HK-2 (cell line): ENCODE data around the gene DMXL1.

ENCODE experiments used
- DNase-seq: peaks from one replicate; pipeline ENCODE4 v3.0.0-alpha.2; 2018; ENCODE audit not compliant: unreplicated experiment

Gene DMXL1

GRCh38 chr5:119070828-119071560, at the start of gene DMXL1:
TSS of gene DMXL1 (plus strand) at chr5:119071087. CDS start at chr5:119071570, 483 bp downstream.
- peak; percentile 96 for DNase-seq

- DNase-seq, result no peak
Measured at GRCh38 chr5:119021149-119021732, 49.6 kb upstream of the DMXL1 start.

- no peak for DNase-seq
Measured at GRCh38 chr5:119022017-119022745, 48.7 kb upstream of the DMXL1 start.

DNA sequence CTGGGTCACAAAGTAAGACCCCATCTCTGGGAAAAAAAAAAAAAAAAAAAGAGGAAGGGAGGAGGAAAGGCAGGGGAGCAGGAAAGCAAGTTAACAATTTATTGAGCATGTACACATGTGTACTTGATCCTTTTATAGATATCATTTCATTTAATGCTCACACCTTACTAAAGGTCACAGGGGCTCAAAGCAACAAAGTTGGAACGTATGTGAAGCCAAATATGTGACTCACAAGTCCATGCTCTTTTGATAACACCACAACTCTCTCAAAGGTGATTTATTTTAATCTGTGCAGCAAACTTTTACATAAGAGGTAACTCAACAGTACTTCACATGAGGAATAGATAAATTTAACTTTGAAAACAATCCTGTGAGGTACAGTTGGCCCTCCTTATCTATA, 48.1 kb upstream of the DMXL1 start:
- DNase-seq, result no peak

DNA sequence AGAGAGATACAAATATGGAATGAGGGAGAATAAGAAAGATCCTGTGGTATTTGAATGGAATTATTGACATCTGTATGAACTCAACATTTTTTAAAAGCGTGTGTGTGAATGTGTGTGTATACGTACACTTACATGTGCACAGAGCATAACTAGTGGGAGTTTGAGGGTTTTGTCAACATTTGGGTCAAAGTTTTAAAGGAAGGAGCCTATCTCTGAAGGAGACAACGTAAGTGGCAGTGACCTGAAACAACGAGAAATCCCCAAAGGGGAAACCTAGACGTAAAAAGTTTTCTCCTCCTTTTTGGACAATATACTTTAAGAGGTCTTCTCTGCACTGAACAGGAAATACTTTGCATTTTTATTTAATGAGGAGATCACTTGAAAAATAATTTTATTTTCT, 42.3 kb upstream of the DMXL1 start:
- DNase-seq, result no peak

DNA sequence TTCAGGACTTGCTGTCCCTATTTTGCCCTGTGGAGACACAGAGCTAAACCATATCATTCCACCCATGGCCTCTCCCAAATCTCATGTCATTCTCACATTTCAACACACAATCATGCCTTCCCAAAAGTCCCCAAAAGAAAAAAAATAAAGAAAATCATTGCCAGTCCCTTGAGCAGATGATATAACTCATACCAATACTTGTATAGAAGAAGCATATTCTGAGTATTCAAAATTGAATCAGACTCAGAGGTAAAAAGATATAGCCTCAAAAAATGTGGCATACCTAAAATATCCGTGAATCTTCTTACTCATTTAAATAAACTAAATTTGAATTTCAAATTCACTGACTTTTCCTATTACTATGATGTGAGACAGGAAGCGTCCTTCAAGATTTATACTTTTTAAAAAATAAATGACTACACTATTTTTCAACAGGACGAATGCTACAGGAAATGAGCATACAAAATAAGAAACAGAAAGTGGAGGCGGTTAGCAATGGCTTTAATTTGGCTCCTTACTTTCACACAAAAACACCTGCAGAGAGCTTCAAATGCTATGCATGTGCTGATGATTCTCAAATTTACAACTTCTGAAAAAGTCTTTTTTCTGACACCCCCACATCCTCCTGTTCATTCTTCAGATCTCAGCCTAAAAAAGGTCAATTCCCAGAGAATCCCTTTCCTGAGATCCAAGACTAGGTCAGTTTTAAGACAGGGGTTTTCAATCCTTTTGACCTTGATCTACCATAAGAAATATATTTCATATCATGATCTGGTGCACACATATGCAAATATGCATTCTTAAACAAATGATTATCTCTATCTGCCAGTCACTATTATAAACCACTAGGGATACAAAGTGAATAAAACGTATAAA, 39.6 kb upstream of the DMXL1 start:
- no peak for DNase-seq

DNA sequence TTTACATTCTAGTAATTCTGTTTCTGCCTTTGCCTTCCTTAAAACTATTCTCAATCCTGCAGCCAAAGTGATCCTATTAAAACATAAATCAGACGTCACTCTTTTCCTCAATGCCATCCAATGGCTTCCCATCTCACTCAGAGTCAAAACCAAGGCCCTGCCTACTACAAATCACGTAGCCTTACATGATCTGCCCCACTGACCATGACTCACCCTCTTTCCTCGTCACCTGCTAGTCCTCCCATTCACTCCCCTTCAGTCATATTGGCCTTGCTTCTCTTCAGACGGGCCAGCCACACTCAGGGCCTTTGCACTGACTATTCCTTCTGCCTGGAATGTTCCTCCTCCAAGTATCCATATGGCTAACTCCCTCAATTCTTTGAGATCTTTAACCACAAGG, 39.0 kb upstream of the DMXL1 start:
- peak; percentile 47 for DNase-seq

- no peak for DNase-seq
Measured at GRCh38 chr5:119032656-119033055, 38.2 kb upstream of the DMXL1 start.

GRCh38 chr5:119033135-119033534, 37.8 kb upstream of the DMXL1 start:
- DNase-seq, result no peak

- DNase-seq, result no peak
Measured at GRCh38 chr5:119036101-119036762, 34.7 kb upstream of the DMXL1 start.

GRCh38 chr5:119037496-119038215, 33.2 kb upstream of the DMXL1 start:
- DNase-seq, result no peak

DNA sequence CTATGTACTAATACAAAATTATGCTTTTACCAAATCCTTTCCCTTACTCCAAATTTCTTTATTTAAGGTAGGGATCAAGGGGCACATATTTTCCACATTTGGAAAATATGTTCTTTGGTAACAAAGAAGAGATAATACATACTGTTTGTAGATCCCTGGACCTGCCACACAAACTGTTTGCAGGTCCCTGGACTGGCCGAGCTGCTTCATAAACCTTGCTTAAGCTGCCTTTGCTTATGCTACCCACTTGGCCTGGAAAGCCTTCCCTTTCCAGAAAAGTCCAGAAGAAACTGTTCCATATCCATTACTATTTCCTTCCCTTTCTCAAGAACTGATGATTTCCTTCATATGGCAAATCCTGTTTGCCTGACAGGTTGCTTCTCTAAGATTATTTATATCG, 22.6 kb upstream of the DMXL1 start:
- DNase-seq, result no peak

GRCh38 chr5:119049824-119050449, 20.9 kb upstream of the DMXL1 start:
- DNase-seq, result no peak

DNA sequence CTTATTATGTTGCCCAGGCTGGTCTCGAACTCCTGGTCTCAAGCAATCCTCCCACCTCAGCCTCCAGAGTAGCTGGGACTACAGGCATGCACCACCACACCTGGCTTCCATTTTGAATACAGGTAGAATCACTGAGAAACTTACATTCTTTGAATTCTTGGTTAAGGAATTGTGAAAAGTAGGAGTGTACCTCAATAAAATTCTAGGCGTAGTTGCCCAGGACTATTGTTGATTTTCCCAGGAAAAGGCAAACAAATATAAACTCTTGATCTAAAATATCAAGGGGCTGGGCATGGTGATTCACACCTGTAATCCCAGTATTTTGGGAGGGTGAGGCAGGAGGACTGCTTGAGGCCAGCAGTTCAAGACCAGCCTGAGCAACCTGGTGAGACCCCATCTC, 16.8 kb upstream of the DMXL1 start:
- DNase-seq, result no peak

- no peak for DNase-seq
Measured at GRCh38 chr5:119055294-119055693, 15.6 kb upstream of the DMXL1 start.

DNA sequence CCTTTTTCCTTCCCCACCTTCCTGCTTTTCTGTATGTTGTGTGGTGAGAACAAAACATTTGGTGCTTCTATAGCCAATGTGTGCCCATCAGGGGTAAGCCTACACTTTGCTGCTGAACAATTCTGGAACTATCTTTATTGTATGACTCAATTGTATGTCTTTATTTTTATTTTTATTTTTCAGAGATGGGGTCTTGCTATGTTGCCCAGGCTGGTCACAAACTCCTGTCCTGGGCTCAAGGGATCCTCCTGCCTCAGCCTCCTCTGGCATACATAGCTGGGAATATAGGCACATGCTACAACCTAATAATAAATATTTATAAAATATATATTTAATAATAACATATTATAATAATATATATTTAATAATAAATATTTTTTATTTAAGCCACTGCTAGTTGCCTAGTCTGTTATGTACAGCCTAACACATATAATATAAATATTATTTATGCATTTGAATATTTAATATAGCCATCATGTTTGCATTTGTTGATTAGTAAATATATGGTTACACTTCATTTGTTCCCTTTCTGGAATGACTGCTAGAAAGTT, 11.8 kb upstream of the DMXL1 start:
- DNase-seq, result no peak

- no peak for DNase-seq
Measured at GRCh38 chr5:119059740-119060255, 11.1 kb upstream of the DMXL1 start.

DNA sequence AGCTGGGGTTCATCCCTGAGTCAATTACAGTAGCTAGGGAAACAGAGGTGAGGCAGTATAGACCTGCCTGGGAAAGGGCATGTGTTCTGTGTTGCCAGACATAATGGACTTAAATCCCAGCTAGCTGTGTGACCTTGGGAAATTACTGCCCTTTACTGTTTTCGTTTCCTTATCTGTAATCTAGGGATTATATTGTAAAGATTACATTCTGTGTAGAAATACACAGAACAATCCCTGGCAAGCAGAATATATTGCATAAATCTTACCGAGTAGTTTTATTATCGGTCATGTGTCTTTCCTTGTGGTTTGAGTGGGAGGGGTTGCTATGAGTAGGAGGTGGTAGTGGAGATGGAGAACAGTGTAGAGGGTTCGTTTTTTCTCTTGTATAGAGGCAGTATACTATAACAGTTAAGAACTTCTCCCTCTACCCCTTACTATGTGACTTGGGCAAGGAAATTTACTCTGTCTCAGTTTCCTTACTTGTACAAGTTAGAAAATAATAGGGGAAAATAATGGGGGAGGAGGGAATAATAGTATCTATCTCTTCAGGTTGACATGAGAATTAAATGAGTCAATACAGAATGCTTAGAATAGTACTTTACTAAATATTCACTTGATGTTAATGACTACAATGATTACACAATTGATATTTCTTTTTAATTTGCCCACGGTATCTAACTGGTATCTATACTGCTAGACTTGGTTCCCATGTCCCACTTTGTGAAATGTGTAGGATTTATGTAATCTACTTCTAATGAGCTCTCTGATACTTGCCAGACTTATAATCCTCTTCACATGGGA, 7.1 kb upstream of the DMXL1 start:
- no peak for DNase-seq

DNA sequence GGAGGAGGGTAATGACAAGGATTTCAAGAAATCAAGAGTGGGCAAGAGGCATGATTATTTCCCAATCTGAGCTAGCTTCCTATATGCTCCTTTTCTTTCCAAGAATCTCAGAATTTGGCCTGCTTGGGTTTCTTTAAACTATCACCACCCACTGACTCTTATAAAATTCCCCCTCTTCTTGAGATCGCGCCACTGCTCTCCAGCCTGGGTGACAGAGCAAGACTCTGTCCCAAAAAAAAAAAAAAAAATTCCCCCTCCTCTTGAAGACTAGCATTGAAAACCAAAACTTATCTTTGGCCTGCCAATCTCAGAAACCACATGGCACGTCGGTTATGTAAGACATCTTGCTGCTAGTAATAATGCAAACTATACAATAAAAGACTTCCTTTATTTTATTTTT, 3.4 kb upstream of the DMXL1 start:
- DNase-seq, result no peak
